ENCODE measurements around the gene TVP23B.
"Not testable (repeated sequence)": the region's sequence is repeated elsewhere in the genome, so short reads cannot be mapped to it uniquely, and the experiment has no call there.

- TF ChIP-seq CTCF, POLR2A (IDR thresholded peaks at IDR 0.05): not testable (repeated sequence)
These were observed 46.6 kb downstream of the TVP23B start for GRCh38 chr17:18827613-18828012.
